IPS-NIHi7 (cell line): Measurements from ENCODE around the gene TMEM240.
"Not testable (repeated sequence)": the region's sequence is repeated elsewhere in the genome, so short reads cannot be mapped to it uniquely, and the experiment has no call there.

Source experiments
- DNase-seq: peaks from one replicate; pipeline ENCODE4 v3.0.0; 2012; ENCODE audit warnings: mixed read lengths; ENCODE audit errors: extremely low spot score

Gene TMEM240

DNA sequence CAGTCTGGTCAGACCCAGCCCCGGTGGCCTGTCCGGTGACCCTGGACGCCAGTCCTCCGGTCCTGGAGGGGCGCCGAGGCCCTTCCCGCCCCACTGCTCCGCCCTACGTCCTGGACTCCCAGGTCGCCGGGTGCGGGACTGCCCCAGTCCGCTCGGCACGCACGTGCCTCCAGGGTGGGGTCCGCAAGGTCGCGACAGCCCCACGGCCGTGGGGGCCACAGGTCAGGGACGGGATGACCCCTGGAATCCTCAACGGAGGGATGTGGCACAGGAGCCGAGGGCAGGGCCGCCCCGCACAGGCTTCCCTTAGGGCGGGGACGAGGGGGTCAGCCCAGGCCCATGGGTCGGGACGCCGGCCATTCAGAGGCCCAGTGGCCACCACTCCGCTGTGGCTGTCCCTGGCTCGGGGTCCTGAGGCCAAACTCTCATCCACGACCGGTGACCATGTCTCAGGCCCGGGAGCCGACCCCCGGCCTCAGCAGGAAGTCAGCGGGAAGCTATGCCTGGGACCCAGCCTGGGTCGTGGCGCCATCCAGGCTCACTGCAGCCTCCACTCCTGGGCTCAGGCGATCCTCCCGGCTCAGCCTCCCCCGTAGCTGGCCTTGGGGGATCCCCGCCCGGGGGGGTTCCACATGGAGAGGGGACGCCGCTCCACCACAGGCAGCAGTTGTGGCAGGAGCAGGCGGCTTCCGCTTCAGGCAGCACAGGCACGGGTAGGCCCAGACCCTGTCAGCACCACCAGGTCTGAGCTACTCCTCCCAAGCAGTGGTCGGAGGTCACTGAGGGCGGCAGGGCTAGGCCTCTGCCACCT, 599 bp upstream of the TMEM240 start:
- no peak for DNase-seq

DNA sequence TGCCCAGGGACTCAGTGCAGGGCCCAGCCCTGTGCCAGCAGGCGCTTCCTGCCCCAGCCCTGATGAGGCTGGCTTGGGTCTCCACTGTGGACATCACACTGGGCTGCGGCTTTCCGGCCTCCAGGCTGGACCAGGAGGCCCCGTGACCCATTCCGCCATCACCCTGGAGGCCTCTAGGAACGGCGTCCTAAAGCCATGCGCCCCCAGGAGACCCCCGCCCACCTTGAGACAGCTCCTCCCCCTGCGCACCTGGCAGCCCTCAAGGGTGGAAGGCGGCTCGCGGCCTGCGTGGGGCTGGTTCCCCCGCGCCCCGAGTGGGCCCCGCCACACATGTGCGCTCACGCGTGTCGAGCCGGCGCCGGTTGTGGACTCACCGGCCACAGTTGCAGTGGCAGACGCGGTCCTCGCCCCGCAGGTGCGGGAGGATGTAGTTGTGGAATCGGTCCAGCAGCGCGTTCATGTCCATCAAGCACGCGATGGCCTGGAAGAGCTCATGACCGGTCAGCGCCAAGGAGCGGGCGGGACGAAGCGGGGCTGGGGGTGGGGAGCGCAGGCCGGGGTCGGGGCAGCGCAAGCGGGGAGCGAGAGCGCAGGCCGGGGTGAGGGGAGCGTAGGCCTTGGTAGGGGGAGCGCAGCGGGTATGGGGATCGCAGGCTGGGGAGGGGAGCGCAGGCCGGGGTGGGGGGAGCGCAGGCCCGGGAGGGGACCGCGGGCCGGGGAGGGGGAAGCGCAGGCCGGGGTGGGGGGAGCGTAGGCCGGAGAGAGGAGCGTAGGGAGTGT, 924 bp downstream of the TMEM240 start:
- peak; percentile 73 for DNase-seq

DNA sequence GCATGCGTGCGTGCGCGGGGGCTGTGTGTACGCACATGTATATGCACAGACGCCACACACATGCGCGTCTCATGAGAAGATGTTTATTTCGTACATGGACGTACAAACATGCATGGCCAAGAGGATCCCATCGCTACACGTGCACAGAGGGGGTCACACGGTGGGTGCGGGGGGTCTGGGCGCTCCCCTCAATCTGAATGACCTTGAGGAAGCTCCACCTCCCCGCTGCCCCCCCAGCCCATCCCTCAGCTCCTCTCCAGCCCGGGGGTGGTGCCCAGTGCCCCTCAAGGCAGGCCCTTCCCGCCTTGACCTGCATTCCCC, 1.5 kb downstream of the TMEM240 start:
- no peak for DNase-seq

DNA sequence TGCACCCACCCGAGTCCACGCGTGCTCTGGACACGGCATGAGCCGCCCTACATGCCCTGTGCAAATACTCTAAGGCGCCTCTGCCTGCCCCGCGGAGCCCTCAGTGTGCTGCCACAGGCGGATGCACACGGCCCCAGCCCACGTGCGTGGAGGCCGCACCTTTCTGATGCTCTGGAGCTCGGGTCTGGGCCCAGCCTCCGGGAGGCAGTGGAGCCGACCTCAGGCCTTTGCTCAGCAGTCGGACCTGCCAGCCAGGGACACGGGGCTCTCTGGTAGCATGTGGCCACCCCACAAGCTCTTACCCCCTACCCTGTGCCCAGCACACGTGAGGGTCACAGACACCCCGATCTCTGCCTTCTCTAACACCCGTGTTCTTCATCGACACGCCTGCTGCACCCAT, 2.1 kb downstream of the TMEM240 start:
- no peak for DNase-seq

DNA sequence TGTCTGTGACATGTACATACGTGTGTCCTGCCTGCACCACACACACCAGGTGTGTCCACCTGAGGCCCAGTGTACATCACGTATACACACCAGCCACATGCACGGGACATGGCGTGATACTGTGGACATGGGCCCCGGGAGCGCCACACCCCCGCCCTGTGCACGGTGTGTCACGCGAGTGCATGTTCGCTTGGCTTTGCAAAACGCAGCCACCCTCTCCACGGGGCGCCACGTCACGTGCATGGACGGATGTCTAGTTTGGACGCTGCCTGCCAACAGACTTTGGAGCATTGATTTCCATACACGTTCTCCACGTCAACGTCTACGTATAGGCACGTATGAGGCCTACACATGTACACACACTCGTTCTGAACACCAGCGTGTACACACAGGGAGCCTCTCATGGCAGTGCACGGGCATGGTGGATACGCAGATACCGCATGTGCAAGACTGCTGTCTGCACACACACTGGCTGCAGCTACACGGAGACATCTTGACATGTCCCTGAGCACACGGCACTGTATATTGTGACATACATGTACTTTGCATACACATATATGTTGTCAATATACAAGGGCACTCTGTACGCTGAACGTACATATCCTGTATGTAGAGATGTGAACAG, 2.7 kb downstream of the TMEM240 start:
- no peak for DNase-seq

DNA sequence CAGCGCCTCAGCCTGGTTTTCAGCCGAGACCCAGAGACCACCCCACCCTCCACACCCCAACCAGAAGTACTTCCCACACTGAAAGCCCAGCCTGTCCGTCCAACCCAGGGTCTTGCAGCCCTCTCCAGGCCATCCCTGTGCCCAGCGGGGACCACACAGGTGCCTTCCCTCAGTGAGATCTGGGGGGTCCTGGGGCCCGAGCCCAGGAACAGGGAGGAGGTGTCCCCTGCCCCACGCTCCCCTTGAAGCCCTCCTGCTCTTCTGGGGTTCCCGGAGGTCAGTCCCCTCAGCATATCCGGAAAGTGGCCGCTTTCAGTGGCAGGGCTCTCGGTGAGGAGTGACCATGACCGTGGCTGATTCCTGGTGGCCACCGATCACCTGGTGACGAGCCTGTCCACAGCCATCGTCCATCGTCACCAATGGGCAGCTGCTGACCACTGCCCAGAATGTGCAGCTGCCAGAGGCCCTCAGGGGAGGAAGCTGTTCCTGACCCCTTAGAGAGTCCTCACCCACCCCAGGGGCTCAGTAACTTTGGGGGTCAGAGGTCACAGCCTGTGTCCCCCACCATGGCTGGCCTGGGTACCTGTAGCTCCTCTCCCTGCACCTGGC, 3.4 kb downstream of the TMEM240 start:
- DNase-seq = no peak

DNA sequence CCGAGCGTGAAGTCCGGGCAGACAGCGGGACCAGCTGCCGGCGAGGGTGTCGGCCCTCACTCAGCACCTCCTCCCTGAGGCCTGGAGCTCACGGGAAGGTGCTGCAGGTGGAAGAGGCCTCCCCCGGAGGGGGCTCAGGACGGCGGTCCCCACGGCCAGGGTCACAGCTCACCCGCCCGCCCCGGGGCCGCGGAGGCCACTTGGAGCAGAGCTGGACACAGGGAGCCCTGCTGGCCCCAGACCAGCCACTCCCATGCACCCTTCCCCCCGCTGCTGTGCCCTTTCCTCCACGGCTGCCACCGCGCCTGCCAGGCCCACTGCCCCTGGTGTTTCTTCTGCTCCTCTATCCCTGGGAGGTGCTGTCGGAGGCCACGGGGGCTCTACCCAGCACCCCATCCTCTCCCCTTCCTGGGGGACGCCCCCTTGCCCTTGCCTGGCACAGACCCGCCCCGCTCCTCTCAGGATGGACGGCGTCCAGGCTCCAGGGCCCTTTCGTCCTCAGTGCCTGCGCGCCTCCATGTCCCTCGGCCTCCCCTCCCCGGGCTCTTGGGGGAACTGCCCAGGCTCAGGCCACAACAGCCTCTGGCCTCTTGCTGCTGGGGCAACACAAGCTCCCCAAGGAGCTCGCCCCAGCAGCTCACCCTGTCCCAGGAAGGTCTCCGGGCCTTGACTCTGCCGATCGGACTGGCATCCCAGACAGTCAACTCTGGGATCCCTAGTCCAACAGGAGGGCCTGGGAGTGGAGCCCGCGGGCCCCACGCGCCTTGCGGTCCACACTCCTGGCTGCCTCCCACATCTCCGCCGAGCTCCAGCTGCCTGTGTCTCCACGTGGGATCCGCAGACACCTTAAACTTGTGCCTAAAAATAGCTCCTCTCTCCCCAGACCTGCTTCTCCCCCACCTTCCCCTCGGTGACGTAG, 4.1 kb downstream of the TMEM240 start:
- no peak for DNase-seq

DNA sequence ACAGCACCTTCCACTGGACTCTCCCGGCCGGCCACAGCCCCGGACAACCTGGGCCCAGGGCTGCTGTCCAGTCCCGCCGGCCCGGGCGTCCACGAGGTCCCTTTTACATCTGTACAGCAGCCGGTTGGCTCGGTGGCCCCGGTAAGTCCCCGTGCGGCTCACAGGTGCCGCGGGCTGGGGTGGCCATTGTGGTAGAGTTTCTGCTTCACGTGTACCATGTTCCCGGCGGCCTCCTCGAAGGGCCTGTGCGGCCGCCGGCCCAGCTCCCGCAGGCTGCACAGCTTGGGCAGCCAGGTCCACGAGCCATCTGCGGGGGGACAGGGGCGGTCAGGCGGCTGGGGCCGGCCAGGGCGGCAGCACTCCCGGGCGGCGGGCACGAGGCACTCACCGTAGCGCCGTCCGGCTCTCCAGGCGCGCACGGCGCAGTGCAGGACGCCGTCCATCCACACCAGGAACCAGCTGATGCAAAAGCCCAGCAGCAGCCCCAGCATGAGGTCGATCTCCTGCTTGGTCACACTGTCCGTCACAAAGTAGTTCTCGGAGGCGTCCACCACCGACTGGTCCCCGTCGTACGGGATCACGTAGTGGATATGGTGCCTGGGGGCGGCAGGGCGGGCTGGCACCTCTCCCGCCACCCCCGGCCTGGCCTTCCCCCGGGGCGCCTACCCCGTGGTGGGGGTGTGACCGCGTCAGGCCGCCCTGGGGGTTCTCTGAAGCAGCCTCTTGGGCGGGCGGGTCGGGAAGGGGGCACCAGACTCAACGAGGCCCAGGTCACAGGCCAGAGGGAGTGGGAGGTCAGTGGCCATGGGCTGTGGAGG, 5.0 kb downstream of the TMEM240 start:
- no peak for DNase-seq

DNA sequence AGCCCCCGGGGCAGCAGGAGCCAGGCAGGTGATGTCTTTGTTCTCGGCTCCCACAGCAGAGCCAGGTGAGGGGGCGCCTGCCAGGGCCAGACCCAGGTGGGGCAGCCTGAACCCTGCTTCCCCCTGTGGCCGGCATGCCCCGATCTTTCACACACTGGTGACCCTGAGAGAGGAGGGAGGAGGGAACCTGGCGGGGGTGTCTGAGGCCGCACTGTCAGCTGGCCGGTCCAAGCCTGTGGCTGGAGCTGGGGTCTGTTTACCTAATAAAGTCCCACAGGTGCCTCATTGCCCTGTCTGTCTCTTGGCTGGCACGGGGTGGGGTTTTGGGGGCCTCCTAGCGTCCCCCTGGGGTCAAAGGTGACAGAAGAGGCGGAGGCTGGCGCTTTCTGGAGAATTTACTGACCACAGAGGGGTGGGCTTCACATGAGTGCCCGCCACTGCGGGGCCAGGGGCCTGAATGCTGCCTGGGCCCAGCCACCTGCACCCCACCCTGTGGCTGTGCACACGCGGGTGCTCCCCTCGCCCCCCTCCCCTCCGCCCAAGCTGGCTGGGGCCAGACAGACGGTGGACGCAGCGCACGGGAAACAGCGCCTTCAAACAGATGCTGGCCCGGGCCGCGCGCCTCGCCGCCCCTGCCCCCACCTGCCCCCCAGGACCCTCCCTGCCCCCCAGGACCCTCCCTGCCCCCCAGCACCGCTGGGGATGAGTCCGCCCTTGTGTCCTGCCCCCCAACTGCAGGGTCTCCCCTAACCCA, 5.8 kb downstream of the TMEM240 start:
- no peak for DNase-seq

DNA sequence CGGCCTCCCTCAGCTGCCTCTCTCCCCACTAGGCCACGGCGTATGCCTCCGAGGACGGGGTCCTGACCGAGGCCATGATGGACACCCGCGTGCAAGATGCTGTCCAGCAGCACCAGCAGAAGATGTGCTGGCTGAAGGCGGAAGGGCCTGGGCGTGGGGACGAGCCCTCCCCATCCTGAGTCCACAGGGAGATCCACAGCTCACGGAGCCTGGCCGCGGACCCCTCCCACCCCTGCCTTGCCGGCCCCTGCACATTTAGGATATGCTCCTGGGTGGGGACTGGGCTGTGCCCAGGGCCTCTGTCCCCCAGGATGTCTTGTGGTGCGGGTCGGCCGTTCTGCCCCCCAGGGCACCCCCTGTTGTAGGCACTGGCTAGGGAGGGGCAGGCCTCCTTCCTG, 6.5 kb downstream of the TMEM240 start:
- DNase-seq = not testable (repeated sequence)

DNA sequence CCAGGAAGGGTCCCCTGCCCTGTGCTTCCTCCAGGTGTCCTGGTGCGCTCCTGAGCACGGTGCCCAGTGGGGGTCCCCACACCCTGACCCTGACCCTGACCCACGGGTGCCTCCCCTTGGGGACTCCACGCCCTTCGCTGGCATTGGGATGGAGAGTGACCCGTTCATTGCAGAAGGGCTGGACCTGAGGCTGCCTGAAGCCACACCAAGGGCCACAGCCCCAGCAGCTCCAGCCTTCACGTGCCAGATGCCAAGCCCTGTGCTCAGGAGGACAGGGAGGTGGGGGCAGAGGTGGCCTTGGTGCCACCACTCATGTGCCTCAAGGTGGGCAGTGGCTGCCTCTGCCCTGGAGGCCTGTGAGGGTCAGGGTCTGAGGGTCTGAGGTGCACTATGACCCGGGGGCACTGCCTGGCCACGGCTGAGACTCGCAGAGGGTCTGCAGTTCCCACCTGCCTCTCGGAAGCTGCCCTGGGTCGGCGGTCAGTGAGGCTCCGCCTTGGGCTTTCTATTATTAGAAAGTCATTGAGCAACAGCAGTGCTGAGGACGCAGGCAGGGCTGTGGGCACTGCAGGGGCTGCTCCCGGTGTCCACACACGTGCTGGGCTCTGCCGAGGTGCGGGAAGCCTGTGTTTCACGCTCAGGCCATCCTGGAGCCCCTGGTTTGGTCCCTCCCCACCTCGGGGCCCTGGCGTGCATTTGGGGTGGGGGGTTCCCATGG, 7.1 kb downstream of the TMEM240 start:
- not testable (repeated sequence) for DNase-seq

DNA sequence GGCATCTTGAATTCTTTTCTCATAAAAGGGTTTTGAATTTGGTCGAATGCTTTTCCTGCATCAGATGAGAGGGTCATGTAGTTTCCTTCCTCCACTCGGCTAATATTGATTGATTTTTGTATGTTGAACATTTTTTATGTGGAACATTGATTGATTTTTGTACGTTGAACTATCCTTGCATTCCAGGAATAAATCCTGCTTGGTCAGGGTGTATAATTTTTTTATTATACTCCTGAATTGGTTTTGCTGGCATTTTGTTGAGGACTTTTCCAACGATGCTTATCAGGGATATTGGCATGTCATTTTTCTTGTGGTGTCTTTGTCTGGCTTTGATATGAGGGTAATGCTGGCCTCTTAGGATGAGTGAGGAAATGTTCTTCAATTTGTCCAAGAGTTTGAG, 8.5 kb downstream of the TMEM240 start:
- DNase-seq = no peak

DNA sequence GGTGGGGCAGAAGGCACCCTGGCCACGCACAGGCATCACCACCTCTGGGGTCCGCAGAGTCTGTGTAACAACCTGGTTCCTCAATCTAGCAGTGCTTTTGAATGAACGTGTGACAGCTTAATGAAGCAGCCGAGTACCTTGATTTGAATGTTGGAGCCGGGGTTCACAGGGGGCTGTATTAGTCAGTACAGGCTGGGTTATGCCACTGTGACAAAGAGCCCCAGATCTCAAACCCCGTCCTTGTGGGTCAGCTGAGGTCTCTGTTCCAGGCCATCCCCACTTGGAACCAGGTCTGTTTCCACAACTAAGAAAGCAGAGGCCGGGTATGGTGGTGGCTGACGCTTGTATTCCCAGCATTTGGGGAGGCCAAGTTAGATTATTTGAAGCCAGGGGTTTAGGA, 10.5 kb downstream of the TMEM240 start:
- no peak for DNase-seq

DNA sequence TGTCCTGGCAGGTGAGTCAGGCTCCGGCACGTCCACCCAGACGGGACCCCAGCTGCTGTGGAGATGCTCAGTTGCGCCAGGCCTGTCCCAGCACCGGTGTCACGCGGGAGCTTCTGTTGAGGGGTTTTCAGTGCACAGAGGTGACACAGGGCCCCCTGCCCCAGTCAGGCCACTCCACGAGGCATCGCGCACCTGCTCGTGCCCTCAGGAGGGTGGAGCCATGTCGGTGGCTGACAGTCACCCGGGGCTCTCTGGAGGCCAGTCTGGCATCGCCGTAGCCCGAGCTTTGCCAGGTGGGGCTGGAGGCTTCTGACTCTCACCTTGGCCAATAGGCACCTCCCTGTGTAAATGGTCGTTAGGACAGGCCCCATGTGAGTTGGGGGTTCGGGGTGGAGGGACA, 11.1 kb downstream of the TMEM240 start:
- DNase-seq = no peak

DNA sequence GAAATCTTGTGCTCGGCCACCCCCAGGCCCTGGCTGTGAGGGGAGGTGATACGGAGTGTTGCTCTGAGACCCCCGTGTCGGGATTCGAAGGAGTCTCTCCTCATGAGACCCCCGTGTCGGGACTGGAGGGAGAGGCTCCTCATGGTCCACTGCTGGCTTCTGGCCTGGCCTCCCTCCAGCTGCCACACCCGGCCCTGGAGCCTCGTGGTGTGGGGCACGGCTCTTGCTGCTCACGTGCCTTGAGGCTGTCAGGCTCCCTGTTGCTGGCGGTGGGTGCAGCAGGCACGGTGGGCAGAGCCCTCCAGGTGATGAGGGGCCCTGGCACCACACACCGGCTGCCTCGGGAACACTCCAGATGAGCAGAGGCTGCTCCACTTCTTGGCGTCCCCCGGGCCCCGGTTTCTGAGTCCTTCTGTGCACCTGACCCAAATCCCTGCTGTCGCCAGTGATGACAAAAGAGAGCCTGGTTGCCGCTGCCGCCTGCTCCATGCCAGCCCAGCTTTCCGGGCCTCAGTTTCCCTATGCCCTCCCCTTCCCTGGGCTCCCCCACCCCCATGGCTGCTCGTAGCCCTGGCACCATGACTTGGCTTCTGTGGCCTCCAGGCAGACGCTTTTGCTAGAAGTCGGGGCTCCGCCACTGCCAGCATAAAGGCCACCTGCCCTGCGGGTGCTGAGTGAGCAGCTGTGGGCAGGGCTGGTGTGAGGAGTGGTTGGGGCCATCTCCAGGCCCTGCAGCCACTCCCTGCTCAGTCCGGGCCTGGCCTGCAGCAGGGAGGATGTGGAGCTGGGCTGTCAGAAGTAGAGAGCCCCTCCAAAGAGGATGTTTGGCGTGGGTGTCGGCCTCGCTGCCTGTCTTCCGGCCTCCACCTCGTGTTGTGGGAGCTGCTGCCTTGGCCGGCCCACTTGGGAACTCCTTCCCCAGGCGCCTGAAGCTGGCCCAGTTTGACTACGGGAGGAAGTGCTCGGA, 11.8 kb downstream of the TMEM240 start:
- DNase-seq = no peak

DNA sequence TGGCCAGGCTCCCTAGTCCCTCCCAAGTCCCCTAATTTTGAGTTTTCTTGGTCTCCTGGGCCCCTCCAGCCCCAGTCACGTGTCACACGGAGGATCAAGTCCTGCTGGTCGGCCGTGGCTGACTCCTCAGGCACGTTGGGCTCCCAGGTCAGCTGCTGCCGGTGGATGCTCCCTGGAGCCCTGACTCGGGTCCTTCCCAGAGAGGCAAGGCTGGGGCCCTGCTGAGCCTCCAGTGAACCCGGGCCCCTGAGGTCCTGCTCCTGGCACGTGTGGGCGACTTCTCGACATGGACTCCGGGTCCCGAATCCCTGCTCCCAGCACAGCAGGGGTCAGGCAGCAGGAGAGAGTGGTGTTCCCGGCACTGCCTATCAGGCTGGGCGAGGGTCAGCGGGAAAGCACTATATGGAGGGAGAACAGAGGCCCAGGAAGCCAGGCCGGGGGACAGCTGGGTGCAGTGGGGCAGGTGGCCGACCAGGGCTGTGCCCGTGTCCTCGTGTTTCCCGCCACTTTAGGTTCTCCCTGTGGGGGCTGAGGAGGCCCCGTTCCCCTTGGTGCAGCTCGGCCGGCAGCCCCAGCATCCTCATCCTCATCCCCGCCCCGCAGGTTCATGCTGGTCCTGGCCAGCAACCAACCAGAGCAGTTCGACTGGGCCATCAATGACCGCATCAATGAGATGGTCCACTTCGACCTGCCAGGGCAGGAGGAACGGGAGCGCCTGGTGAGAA, 13.2 kb downstream of the TMEM240 start:
- no peak for DNase-seq

DNA sequence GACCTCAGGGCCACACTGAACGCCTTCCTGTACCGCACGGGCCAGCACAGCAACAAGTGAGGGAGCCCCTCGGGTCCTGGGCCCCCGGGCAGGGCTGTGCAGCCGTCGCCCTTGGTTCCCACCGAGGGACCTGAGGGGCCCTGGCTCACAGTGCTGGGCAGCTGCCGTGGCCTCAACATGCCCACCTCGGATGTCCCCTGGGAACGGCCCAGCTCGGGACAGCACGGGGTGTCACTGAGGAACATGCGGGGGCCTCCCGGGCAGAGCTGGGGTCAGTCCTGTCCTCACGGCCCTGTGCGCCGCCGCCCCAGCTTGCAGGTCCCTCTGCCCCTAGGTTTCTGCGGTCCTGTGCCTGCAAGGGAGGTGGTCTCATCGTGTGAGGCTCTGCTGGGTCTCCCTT, 13.9 kb downstream of the TMEM240 start:
- DNase-seq = not testable (repeated sequence)
